ENCODE data around the gene GLG1. TPM values are rescaled to one million over a fixed set of nuclear protein-coding genes. Genes with fewer than 3 reads are reported as not detected.

GLG1 gene
- total RNA-seq, 1 experiment from 2014 or later: 487 TPM

DNA sequence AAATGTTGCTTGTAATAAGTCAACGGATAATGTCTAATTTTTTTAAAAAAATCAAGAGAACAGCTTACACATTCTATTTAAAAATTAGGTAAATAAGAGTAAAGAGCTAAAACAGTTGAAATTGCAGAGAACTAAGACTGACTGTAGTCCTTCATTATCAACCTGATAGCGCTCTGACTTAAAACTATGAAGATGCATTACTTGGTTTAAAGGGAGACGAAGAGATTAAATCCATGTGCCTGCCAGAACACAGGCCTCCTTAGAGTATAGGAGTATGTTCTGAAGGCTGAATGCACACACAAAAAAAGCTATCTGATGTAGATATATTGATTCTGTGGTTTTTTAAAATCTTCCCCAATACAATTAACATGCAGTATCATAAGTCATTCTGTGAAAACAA is 28.5 kb downstream of the GLG1 start:
- peaks cover 4% of the 10 kb centered on the region for H3K36me3 ChIP-seq (ENCODE audit: insufficient read depth, low read length, poor library complexity, severe bottlenecking)
- H3K4me3 ChIP-seq (ENCODE audit: low read depth, low read length, poor library complexity, severe bottlenecking): no peak overlapping the region
- intact Hi-C loops (cut with micrococcal nuclease; ENCODE audit: unreplicated experiment): no loop called here
- ChIA-PET POLR2A (ENCODE audit: low non-redundant PET) (interaction anchor here (0.6 kb wide), 1 partner anchor 25 kb away, joined by 4 read pairs; no protein-coding TSS in a partner anchor), CTCF (no interaction called here)
- peak overlapping the region; percentile 71 for H3K27ac ChIP-seq (ENCODE audit: low read depth, low read length, poor library complexity, severe bottlenecking)
- TSS peak; percentile 98 for BruUV-seq (replicated peaks)
- no peak for DNase-seq (ENCODE audit: low spot score)
- H3K9me3 ChIP-seq (ENCODE audit: low read depth, low read length, poor library complexity, severe bottlenecking): no peaks in the 10 kb centered on the region
- no peaks in the 10 kb centered on the region for H3K27me3 ChIP-seq (replicated peaks; ENCODE audit: insufficient read depth, low read depth, low read length, poor library complexity)
- peaks cover 83% of the 10 kb centered on the region for H3K4me1 ChIP-seq (ENCODE audit: insufficient read depth, low read length, poor library complexity, severe bottlenecking)
- TF ChIP-seq EZH2 (IDR thresholded peaks at IDR 0.05; ENCODE audit: borderline replicate concordance, low read depth, low read length, poor library complexity, severe bottlenecking): no peak

DNA sequence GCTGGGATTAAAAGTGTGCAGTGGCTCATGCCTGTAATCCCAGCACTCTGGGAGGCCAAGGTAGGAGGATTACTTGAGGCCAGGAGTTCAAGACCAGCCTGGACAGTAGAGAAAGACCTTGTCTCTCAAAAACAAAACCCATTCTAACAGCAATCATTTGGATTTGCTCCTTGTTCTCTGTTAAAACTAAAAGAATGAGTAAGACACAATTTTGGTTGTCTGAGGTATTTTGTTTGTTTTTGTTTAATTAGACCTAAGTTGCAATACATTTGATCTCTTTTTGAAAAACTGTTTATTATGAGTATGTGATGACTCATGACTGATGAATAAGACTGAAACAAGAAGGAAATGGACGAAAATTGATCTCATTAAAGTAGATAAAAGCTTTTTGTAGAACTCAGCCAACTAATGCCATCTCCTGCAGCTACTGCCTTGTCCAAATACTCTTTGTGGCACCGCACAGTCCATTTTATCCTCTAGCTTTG is 29.0 kb downstream of the GLG1 start:
- BruUV-seq (replicated peaks): no TSS peak
- Histone ChIP-seq H3K4me1 (ENCODE audit: insufficient read depth, low read length, poor library complexity, severe bottlenecking) (peaks cover 84% of the 10 kb centered on the region), H3K4me3 (ENCODE audit: low read depth, low read length, poor library complexity, severe bottlenecking) (no peak overlapping the region), H3K27me3 (replicated peaks; ENCODE audit: insufficient read depth, low read depth, low read length, poor library complexity) (no peaks in the 10 kb centered on the region), H3K27ac (ENCODE audit: low read depth, low read length, poor library complexity, severe bottlenecking) (peak overlapping the region; percentile 71), H3K9me3 (ENCODE audit: low read depth, low read length, poor library complexity, severe bottlenecking) (no peaks in the 10 kb centered on the region), H3K36me3 (ENCODE audit: insufficient read depth, low read length, poor library complexity, severe bottlenecking) (peaks cover 4% of the 10 kb centered on the region)
- intact Hi-C loops (cut with micrococcal nuclease; ENCODE audit: unreplicated experiment): no loop called here
- peak; percentile 84 for DNase-seq (ENCODE audit: low spot score)
- ChIA-PET CTCF (no interaction called here), POLR2A (ENCODE audit: low non-redundant PET) (no interaction called here)
- no peak for TF ChIP-seq EZH2 (IDR thresholded peaks at IDR 0.05; ENCODE audit: borderline replicate concordance, low read depth, low read length, poor library complexity, severe bottlenecking)
- TF ChIP-seq, protein P1, sequence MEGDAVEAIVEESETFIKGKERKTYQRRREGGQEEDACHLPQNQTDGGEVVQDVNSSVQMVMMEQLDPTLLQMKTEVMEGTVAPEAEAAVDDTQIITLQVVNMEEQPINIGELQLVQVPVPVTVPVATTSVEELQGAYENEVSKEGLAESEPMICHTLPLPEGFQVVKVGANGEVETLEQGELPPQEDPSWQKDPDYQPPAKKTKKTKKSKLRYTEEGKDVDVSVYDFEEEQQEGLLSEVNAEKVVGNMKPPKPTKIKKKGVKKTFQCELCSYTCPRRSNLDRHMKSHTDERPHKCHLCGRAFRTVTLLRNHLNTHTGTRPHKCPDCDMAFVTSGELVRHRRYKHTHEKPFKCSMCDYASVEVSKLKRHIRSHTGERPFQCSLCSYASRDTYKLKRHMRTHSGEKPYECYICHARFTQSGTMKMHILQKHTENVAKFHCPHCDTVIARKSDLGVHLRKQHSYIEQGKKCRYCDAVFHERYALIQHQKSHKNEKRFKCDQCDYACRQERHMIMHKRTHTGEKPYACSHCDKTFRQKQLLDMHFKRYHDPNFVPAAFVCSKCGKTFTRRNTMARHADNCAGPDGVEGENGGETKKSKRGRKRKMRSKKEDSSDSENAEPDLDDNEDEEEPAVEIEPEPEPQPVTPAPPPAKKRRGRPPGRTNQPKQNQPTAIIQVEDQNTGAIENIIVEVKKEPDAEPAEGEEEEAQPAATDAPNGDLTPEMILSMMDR (conservative IDR thresholded peaks at IDR 0.05; ENCODE audit: low read depth, low read length): no peak

DNA sequence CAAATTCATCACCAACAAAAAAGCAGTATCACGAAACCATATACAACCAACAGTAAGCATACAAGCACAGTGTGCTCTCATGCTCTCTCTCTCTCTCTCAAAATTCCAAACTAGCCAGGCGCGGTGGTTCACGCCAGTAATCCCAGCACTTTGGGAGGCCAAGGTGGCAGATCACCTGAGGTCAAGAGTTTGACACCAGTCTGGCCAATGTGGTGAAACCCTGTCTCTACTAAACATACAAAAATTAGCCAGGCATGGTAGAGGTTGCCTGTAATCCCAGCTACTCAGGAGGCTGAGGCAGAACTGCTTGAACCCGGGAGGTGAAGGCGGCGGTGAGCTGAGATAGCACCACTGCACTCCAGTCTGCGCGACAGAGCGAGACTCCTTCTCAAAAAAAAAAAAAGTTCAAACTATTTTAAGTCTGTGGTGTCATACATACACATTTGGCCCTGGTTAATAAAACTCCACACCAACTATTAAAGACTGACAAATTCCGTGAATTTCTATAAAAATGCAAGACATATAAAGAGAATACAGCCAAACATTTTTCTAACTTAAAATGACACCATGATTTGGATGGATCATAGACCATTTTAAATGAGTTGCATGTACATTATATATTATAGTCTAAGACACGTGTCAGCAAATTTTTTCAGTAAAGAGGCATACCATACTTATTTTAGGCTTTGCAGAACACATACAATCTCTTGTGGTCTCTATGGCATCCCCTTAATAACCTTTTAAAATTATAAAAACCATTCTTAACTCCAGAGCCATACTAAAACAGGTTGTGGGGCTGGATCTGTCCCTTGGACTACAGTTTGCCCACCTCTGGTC is 30.9 kb downstream of the GLG1 start:
- H3K27ac ChIP-seq (ENCODE audit: low read depth, low read length, poor library complexity, severe bottlenecking): peak overlapping the region; percentile 53
- DNase-seq (ENCODE audit: low spot score): no peak
- intact Hi-C loops (cut with micrococcal nuclease; ENCODE audit: unreplicated experiment): loop anchor here (1.0 kb wide), 1 partner anchor 27 kb away; no protein-coding TSS in a partner anchor
- ChIA-PET POLR2A (ENCODE audit: low non-redundant PET) (no interaction called here), CTCF (no interaction called here)
- no peaks in the 10 kb centered on the region for H3K9me3 ChIP-seq (ENCODE audit: low read depth, low read length, poor library complexity, severe bottlenecking)
- H3K4me3 ChIP-seq (ENCODE audit: low read depth, low read length, poor library complexity, severe bottlenecking): no peak overlapping the region
- BruUV-seq (replicated peaks): TSS peak; percentile 2
- peaks cover under 1% of the 10 kb centered on the region for H3K36me3 ChIP-seq (ENCODE audit: insufficient read depth, low read length, poor library complexity, severe bottlenecking)
- TF ChIP-seq, protein P1 (conservative IDR thresholded peaks at IDR 0.05; ENCODE audit: low read depth, low read length): no peak
- no peak for TF ChIP-seq EZH2 (IDR thresholded peaks at IDR 0.05; ENCODE audit: borderline replicate concordance, low read depth, low read length, poor library complexity, severe bottlenecking)
- H3K4me1 ChIP-seq (ENCODE audit: insufficient read depth, low read length, poor library complexity, severe bottlenecking): peaks cover 92% of the 10 kb centered on the region
- no peaks in the 10 kb centered on the region for H3K27me3 ChIP-seq (replicated peaks; ENCODE audit: insufficient read depth, low read depth, low read length, poor library complexity)

All from A673 (cell line).